ENCODE measurements around the gene LHPP.

DNA sequence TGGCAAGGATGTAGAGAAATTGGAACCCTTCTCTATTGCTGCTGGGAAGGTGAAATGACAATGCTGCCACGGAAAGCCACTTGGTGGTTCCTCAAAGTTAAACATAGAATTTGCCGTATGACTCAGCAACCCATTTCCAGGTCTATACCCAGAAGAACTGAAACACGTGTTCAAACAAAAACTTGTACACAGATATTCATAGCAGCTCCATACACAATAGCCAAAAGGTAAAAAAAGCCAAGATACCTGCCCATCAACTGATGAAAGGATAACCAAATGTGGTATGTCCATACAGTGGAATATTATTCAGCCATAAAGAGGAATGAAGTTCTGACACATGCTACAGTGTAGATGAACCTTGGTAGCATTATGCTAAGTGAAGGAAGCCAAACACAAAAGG is 39.1 kb downstream of the LHPP start:
- TF ChIP-seq ZNF274 (IDR thresholded peaks at IDR 0.05; ENCODE audit: low read depth, low read length) (no peak), SUZ12 (IDR thresholded peaks at IDR 0.05; ENCODE audit: extremely low read depth, insufficient read depth, insufficient read length) (no peak)
